DND-41 (cell line): ENCODE results near the gene KCTD18.
A peak's percentile ranks its signal among the peaks of the same experiment; 100 is the strongest.

Experiments
- ATAC-seq: fragments of 200-7000 bp; cut with Tn5 transposase; 3 replicates; pipeline ENCODE4 v1.9.1; 2021; ENCODE audit warnings: low read depth; ENCODE audit not compliant: insufficient read depth
- DNase-seq: peaks from one replicate; pipeline ENCODE4 v3.0.0-alpha.2; 2020
- H2AFZ ChIP-seq: 2 replicates; pipeline ENCODE4 v1.6.0; 2012; ENCODE audit warnings: low read depth, low read length
- H3K27ac ChIP-seq: 2 replicates; pipeline ENCODE4 v1.5.1; 2012; ENCODE audit warnings: low read length, inconsistent platforms
- H3K27me3 ChIP-seq: fragments of 200-600 bp; sonication (generic); 2 replicates; pipeline ENCODE4 v1.6.0; 2012; ENCODE audit warnings: low read length, mild to moderate bottlenecking, inconsistent platforms; ENCODE audit not compliant: insufficient read depth, poor library complexity
- H3K36me3 ChIP-seq: 2 replicates; pipeline ENCODE4 v1.5.1; 2012; ENCODE audit warnings: low read length, inconsistent platforms; ENCODE audit not compliant: insufficient read depth
- H3K4me1 ChIP-seq: 2 replicates; pipeline ENCODE4 v1.5.1; 2012; ENCODE audit warnings: mild to moderate bottlenecking, low read length; ENCODE audit not compliant: insufficient read depth
- H3K4me2 ChIP-seq: 2 replicates; pipeline ENCODE4 v1.6.0; 2012; ENCODE audit warnings: mild to moderate bottlenecking, moderate library complexity, low read length, inconsistent platforms; ENCODE audit not compliant: insufficient read depth
- H3K4me3 ChIP-seq, 2 experiments: fragments of 200-600 bp in 1 of 2; shearing (Covaris generic) in 1 of 2; 2 replicates each; pipeline ENCODE4 v1.5.1; 2012 to 2016; ENCODE audit warnings: inconsistent platforms in 2 of 2, low read length in 2 of 2, mild to moderate bottlenecking in 2 of 2, low read depth in 1 of 2, moderate library complexity in 1 of 2
- H3K79me2 ChIP-seq: 2 replicates; pipeline ENCODE4 v1.6.0; 2012; ENCODE audit warnings: low read length, inconsistent platforms; ENCODE audit not compliant: insufficient read depth
- H3K9ac ChIP-seq: 2 replicates; pipeline ENCODE4 v1.6.0; 2012; ENCODE audit warnings: low read depth, mild to moderate bottlenecking, inconsistent platforms, low read length, moderate library complexity
- H3K9me3 ChIP-seq: 2 replicates; pipeline ENCODE4 v1.5.1; 2012; ENCODE audit warnings: low read length, moderate library complexity, mild to moderate bottlenecking, inconsistent platforms; ENCODE audit not compliant: insufficient read depth, severe bottlenecking
- H4K20me1 ChIP-seq: 2 replicates; pipeline ENCODE4 v1.6.0; 2012; ENCODE audit warnings: low read length; ENCODE audit not compliant: insufficient read depth
- CTCF ChIP-seq: IDR thresholded peaks from 2 replicates; pipeline ENCODE4 v1.5.1; 2012; ENCODE audit warnings: borderline replicate concordance, low read length, moderate library complexity, mild to moderate bottlenecking; ENCODE audit not compliant: poor library complexity, severe bottlenecking; ENCODE audit errors: extremely low read depth
- EZH2 ChIP-seq: IDR thresholded peaks from 3 replicates; pipeline ENCODE4 v1.6.1; 2012; ENCODE audit warnings: borderline replicate concordance, low read depth, mild to moderate bottlenecking, moderate library complexity, low read length, inconsistent platforms; ENCODE audit not compliant: severe bottlenecking

KCTD18 gene

GRCh38 chr2:200525551-200525881 is 15.6 kb upstream of the KCTD18 start:
- H3K4me3 ChIP-seq, result peak overlapping the region; percentile 14 to 92; a peak in 3 of 4 replicates
- ATAC-seq (no peak), DNase-seq (no peak)
- H3K4me1 ChIP-seq, result peaks cover 29% of the 10 kb centered on the region
- H3K4me2 ChIP-seq, result peak overlapping the region; percentile 79
- H3K27me3 ChIP-seq, result no peaks in the 10 kb centered on the region
- H3K27ac ChIP-seq, result peak overlapping the region; percentile 64
- no peaks in the 10 kb centered on the region; the same call in 1 of the 2 replicates for H3K36me3 ChIP-seq
- peak overlapping the region; percentile 89 for H2AFZ ChIP-seq
- TF ChIP-seq CTCF (no peak), EZH2 (no peak)
- no peaks in the 10 kb centered on the region for H3K9me3 ChIP-seq
- peaks cover 3% of the 10 kb centered on the region; the same call in 1 of the 2 replicates for H4K20me1 ChIP-seq
- peak overlapping the region; percentile 81 for H3K9ac ChIP-seq
- H3K79me2 ChIP-seq, result peaks cover 44% of the 10 kb centered on the region

GRCh38 chr2:200525066-200525465 is 15.2 kb upstream of the KCTD18 start:
- no peak for ATAC-seq
- no peak for TF ChIP-seq EZH2
- no peak for TF ChIP-seq CTCF
- no peak overlapping the region for H3K9ac ChIP-seq
- no peaks in the 10 kb centered on the region for H3K27me3 ChIP-seq
- H4K20me1 ChIP-seq, result peaks cover 3% of the 10 kb centered on the region; the same call in 1 of the 2 replicates
- peak overlapping the region; percentile 89 for H2AFZ ChIP-seq
- DNase-seq, result no peak
- H3K4me1 ChIP-seq, result peaks cover 29% of the 10 kb centered on the region
- no peak overlapping the region for H3K27ac ChIP-seq
- H3K4me2 ChIP-seq, result peak overlapping the region; percentile 79; the same call in 1 of the 2 replicates
- H3K9me3 ChIP-seq, result no peaks in the 10 kb centered on the region
- peaks cover 39% of the 10 kb centered on the region for H3K79me2 ChIP-seq
- no peaks in the 10 kb centered on the region; the same call in 1 of the 2 replicates for H3K36me3 ChIP-seq
- no peak overlapping the region; a peak in 1 of 4 replicates for H3K4me3 ChIP-seq

GRCh38 chr2:200523604-200524003 is 13.7 kb upstream of the KCTD18 start:
- DNase-seq (no peak), ATAC-seq (no peak)
- Histone ChIP-seq H3K27ac (no peak overlapping the region), H3K36me3 (no peaks in the 10 kb centered on the region; the same call in 1 of the 2 replicates), H3K4me2 (no peak overlapping the region), H2AFZ (peak overlapping the region; percentile 42; the same call in 1 of the 2 replicates), H3K27me3 (peaks cover 2% of the 10 kb centered on the region), H3K9me3 (no peaks in the 10 kb centered on the region), H4K20me1 (peaks cover 3% of the 10 kb centered on the region; the same call in 1 of the 2 replicates), H3K9ac (no peak overlapping the region), H3K79me2 (peaks cover 25% of the 10 kb centered on the region), H3K4me3 (no peak overlapping the region), H3K4me1 (peaks cover 27% of the 10 kb centered on the region)
- TF ChIP-seq CTCF (no peak), EZH2 (no peak)
